Hypothalamus (tissue), 51 donors: ENCODE measurements around the gene BCAS2.

ENCODE experiments used
- DNase-seq, 51 donors: peaks; one replicate each; lab custom pipeline; 2025; lab: John Stamatoyannopoulos, UW

BCAS2 gene

DNA sequence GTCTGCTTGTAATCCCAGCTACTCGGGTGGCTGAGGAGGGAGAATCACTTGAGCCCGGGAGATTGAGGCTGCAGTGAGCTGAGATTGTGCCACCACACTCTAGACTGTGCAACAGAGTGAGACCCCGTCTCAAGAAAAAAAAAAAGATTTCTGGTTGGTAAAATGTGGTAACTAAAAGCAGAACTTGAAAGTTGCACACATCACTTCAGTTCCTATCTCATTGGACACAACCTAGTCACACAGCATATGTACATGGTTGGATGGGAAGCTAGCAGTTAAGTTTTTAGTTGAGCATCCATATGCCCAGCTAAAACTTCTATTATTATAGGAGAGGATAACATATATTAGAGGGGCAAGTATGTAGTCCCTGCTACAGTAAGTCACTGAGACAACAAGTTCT is 22.1 kb downstream of the BCAS2 start:
- no peak for DNase-seq

DNA sequence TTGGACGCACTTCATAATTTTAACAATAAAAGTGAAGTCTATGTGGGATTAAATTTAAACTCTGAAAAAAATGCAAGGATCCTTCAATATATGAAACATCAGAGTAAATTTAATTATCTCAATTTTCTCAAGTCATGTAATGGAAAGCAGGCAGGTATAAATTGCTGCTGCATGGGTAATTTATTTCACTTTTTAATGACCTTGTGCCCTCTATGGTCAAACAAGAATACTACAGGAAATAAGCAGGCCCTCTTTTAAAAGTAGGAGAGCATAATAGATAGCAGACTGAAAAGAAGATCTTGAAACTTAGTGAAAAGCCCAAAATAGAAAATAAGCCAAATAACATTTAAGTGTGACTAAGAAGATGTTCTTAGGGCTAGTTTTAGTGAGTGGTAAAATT is 22.9 kb downstream of the BCAS2 start:
- no peak for DNase-seq

DNA sequence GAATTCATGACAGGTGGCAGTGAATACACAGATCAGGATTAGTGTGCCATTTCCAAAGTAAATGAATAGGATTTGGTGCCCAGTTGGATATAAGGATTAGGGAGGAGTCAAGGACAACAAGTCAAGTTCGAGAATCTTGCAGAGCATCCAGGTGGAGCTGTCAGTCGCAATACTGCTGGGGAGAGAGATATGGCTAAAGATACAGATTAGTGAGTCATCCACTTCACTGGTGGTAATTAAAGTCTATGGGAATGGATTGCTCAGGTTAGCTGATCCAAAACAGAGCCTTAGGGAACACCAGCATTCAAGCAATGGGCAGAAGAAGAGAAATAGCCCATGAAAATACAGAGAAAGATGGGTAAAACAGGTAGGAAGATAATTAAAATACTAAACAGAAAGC is 26.8 kb downstream of the BCAS2 start:
- no peak for DNase-seq

- DNase-seq, result no peak
These were observed 29.2 kb downstream of the BCAS2 start for GRCh38 chr1:114552106-114552639.

GRCh38 chr1:114551400-114551799 is 30.0 kb downstream of the BCAS2 start:
- no peak for DNase-seq

- no peak for DNase-seq
These were observed 31.1 kb downstream of the BCAS2 start for GRCh38 chr1:114550336-114550735.

GRCh38 chr1:114549137-114549536 is 32.3 kb downstream of the BCAS2 start:
- DNase-seq, result no peak

- DNase-seq, result no peak
These were observed 34.3 kb downstream of the BCAS2 start for GRCh38 chr1:114547076-114547475.

DNA sequence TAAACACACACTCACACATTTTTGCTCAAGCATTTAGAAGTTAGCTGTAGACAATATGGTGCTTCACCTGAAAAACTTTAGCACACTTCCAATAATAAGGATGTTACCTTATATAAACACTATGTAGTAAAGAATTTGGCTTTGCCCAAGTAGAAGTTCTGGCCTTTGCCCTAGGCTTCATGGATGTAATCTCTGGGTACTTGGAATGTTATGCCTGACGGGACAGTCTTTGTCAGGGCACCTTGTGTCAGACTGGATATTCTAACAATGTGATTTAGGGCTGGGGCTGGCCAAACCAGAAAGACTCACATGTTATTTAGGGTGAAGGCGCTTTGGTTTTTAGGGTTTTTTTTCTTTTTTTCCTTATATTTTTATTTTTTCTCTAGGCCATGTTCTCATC is 35.6 kb downstream of the BCAS2 start:
- no peak for DNase-seq

DNA sequence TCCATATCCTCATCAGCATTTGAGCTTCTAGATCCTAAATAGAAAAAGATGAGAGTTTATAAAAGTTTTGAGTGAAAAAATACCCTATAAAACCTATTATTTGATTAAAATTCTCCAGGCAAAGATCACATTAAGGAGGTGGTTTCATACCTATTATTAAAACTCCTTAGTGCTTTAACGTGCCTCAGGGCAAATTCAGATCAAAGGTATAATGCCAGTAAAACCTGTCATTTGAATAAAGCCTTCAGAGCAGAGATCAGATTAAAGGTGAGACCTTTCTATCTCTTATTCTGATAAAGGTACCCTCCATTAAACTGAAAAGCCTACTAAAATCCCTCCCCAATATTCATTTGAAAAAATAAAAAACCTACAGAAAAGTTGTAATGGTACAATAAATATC is 36.1 kb downstream of the BCAS2 start:
- no peak for DNase-seq

DNA sequence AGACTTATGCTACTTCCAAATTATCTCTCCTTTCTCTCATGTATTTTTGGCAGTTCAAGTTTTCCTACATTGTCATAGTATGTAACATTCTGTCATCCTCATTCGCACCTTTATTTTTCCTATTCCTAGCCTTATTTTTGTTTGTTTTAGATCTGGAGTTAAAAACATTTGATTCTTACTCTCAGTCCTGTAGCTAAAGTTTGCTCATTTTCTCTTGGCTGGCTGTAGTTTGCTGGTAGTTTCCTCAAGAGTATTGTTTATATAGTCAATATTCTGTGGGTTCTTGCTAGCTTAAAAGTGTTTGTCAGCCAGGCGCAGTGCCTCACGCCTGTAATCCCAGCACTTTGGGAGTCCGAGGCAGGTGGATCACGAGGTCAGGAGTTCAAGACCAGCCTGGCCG is 40.6 kb downstream of the BCAS2 start:
- DNase-seq, result no peak

GRCh38 chr1:114540272-114540671 is 41.1 kb downstream of the BCAS2 start:
- no peak for DNase-seq

DNA sequence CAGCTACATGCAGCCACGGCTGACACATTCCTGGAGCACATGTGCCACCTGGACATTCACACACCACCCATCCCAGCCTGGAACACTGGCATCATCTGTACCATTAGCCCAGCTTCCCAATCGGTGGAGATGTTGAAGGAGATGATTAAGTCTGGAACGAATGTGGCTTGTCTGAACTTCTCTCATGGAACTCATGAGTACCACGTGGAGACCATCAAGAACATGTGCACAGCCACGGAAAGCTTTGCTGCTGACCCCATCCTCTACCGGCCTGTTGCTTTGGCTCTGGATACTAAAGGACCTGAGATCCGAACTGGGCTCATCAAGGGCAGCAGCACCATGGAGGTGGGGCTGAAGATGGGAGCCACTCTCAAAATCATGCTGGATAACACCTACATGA is 45.4 kb downstream of the BCAS2 start:
- DNase-seq, result no peak

DNA sequence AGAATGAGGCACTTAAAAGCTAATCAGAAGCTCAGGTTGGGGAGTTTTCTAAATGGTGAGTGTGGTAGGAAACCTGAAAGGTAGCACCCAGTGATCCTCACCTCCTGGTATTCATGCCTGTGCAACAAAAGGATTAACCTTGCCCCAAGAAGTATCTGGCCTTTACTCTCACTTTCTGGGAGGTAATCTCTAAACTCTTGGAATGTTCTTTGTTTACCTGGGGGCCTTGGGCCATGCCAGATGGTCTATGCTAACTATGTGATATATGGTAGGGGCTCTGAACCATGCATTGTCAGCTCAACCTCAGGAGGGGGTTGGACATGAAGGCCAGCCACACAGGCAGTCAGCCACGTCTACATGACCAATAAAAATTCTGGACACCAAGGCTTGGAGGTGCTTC is 46.0 kb downstream of the BCAS2 start:
- DNase-seq, result no peak

- no peak for DNase-seq
These were observed 50.3 kb downstream of the BCAS2 start for GRCh38 chr1:114531094-114531493.

DNA sequence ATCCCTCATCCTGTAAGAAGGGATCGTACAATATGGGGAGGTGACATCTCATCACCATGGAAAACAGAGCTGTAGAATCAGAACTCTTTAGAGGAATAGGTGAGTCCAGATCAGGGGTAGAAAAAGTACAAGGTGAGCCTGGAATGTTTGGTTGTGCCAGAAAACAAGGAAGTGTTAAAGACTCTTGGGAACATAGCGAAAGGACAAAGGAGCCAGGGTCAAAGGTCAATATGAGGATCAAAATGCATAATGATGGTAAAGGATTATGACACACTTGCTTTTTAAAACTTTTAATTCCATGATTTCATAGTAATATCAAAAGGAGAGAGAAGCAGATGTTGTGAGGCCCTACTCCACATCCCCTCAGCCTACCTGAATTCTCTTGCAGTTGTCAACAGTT is 51.2 kb downstream of the BCAS2 start:
- no peak for DNase-seq

- no peak for DNase-seq
These were observed 56.5 kb downstream of the BCAS2 start for GRCh38 chr1:114524944-114525343.

DNA sequence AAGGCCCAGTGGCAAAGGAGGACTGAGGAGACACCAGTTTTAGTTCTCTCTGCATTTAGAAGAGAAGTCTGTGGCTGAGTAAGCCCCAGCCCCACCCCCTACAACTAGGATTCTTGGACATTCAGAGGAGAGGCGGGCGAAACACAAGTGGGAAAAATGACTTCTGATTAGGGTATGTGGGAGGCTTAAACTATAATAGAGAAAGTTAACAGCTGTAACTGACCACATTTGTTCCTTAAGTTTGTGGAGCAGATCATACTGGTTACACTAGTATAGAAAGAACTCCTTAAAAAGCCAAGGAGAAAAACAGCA is 59.2 kb downstream of the BCAS2 start:
- DNase-seq, result no peak

- DNase-seq, result no peak
These were observed 59.8 kb downstream of the BCAS2 start for GRCh38 chr1:114521396-114522263.
